Measurements from ENCODE around the gene PDGFC. TPM values are rescaled to one million over a fixed set of nuclear protein-coding genes. Genes with fewer than 3 reads are reported as not detected.

The PDGFC gene
- total and polyA plus RNA-seq, 2 of the 8 experiments (the other 6 are each of a cell fraction or from before 2014, with no cell fraction given): 0.65 to 2.7 TPM

DNA sequence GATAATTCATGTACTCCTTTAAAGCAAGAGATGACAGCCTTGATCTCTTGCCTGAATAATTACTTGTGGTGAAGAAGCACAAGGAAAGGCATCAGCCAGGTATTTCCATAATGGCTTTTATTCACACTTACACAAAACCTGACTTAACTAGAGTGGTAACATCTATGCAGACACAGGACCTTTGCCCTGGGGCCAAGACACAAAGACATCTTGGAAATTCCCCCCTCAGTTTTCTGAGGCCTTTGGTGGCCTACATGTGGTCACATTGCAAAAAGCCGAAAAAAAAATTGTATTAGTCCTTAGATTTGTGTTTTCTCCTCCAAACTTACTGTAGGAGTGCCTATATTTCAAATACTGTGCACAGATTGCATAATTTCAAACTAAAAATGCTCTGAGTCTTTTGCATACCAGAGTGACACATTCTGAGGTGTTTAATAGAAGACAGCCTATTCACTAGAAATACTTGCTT is 172.4 kb downstream of the PDGFC start (continued):
- TF ChIP-seq SIX5 (IDR thresholded peaks at IDR 0.05; ENCODE audit: low read depth, low read length): no peak
- TF ChIP-seq, protein P1, sequence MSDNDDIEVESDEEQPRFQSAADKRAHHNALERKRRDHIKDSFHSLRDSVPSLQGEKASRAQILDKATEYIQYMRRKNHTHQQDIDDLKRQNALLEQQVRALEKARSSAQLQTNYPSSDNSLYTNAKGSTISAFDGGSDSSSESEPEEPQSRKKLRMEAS (IDR thresholded peaks at IDR 0.05): no peak
- TF ChIP-seq, protein P2, sequence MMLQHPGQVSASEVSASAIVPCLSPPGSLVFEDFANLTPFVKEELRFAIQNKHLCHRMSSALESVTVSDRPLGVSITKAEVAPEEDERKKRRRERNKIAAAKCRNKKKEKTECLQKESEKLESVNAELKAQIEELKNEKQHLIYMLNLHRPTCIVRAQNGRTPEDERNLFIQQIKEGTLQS (IDR thresholded peaks at IDR 0.05; ENCODE audit: insufficient read depth, low read depth, low read length): no peak
